Mesenteric fat pad (tissue), 1 donor: ENCODE data around the gene KAT14. TPM values are rescaled to one million over a fixed set of nuclear protein-coding genes. Genes with fewer than 3 reads are reported as not detected.
"Not testable (repeated sequence)": the region's sequence is repeated elsewhere in the genome, so short reads cannot be mapped to it uniquely, and the experiment has no call there.

Experiments used
- DNase-seq: peaks from one replicate; pipeline ENCODE4 v3.0.0-alpha.2; 2020; ENCODE audit warnings: low spot score
- long read RNA-seq: library from polyadenylated mRNA; unstranded; transcript quantifications from one replicate; pipeline ENCODE4 v2.0.0, GENCODE V29; 2020
- total RNA-seq: library from RNA; stranded (reverse); fragmentation: NEBNext Ultra II Directional; extraction: Animal tissue kit (Norgen Biotek cat#: 25700); gene quantifications from one replicate; pipeline ENCODE4 v1.2.1, GENCODE V29; 2021
- donor health status: DM: yes; HTN: yes; CAD: no.

The KAT14 gene
- total RNA-seq, result 9.4 TPM
- long read RNA-seq, transcript KAT14-203 (2 exons, 949 nt), result major isoform, 6 of 21 reads
- long read RNA-seq, partial matches to known transcripts, result 5 of 21 reads
- long read RNA-seq, other reads (novel, unspliced or antisense), result 8 of 21 reads

GRCh38 chr20:18137412-18138265, at the start of gene KAT14, which contains the start of gene PET117:
TSS of gene KAT14 (plus strand) at chr20:18137863. CDS start at chr20:18142661, 4,798 bp downstream.
TSS of gene PET117 (plus strand) at chr20:18137863. CDS start at chr20:18137956, 93 bp downstream.
- DNase-seq, result peak; percentile 96

- not testable (repeated sequence) for DNase-seq
Measured at GRCh38 chr20:18088298-18088697, 49.4 kb upstream of the KAT14 start.

GRCh38 chr20:18088841-18089240, 48.8 kb upstream of the KAT14 start:
- not testable (repeated sequence) for DNase-seq

GRCh38 chr20:18090044-18090443, 47.6 kb upstream of the KAT14 start:
- no peak for DNase-seq

GRCh38 chr20:18090477-18090876, 47.2 kb upstream of the KAT14 start:
- DNase-seq, result no peak

GRCh38 chr20:18091623-18092022, 46.0 kb upstream of the KAT14 start:
- no peak for DNase-seq

- DNase-seq, result no peak
Measured at GRCh38 chr20:18092890-18093289, 44.8 kb upstream of the KAT14 start.

GRCh38 chr20:18093388-18093787, 44.3 kb upstream of the KAT14 start:
- no peak for DNase-seq

GRCh38 chr20:18094191-18094590, 43.5 kb upstream of the KAT14 start:
- no peak for DNase-seq

GRCh38 chr20:18100569-18100968, 37.1 kb upstream of the KAT14 start:
- not testable (repeated sequence) for DNase-seq

GRCh38 chr20:18101125-18101810, 36.4 kb upstream of the KAT14 start:
- DNase-seq, result no peak

GRCh38 chr20:18103497-18103896, 34.2 kb upstream of the KAT14 start:
- no peak for DNase-seq

- no peak for DNase-seq
Measured at GRCh38 chr20:18108326-18108725, 29.3 kb upstream of the KAT14 start.

GRCh38 chr20:18128574-18128973, 9.1 kb upstream of the KAT14 start:
- not testable (repeated sequence) for DNase-seq

- DNase-seq, result no peak
Measured at GRCh38 chr20:18132663-18133062, 5.0 kb upstream of the KAT14 start.

GRCh38 chr20:18133962-18134361, 3.7 kb upstream of the KAT14 start:
- DNase-seq, result no peak

GRCh38 chr20:18138266-18138582, 561 bp downstream of the KAT14 start:
- DNase-seq, result no peak

GRCh38 chr20:18138639-18139583, 1.2 kb downstream of the KAT14 start:
- no peak for DNase-seq

GRCh38 chr20:18139832-18140231, 2.2 kb downstream of the KAT14 start:
- no peak for DNase-seq

- DNase-seq, result no peak
Measured at GRCh38 chr20:18144541-18145099, 7.0 kb downstream of the KAT14 start.

- DNase-seq, result no peak
Measured at GRCh38 chr20:18154342-18154741, 16.7 kb downstream of the KAT14 start.
